ENCODE measurements around the gene MAGEL2.

Gene MAGEL2

GRCh38 chr15:23686466-23687142, 38.9 kb upstream of the MAGEL2 start:
- TF ChIP-seq ZFX (IDR thresholded peaks at IDR 0.05; ENCODE audit: borderline replicate concordance) (no peak), CTCF (IDR thresholded peaks at IDR 0.05) (no peak)
- H3K27ac ChIP-seq = no peak overlapping the region

GRCh38 chr15:23671481-23671880, 23.8 kb upstream of the MAGEL2 start:
- no peak overlapping the region for H3K27ac ChIP-seq
- no peak for TF ChIP-seq ZFX (IDR thresholded peaks at IDR 0.05; ENCODE audit: borderline replicate concordance)
- no peak for TF ChIP-seq CTCF (IDR thresholded peaks at IDR 0.05)

GRCh38 chr15:23670970-23671369, 23.3 kb upstream of the MAGEL2 start:
- TF ChIP-seq ZFX (IDR thresholded peaks at IDR 0.05; ENCODE audit: borderline replicate concordance) (no peak), CTCF (IDR thresholded peaks at IDR 0.05) (no peak)
- no peak overlapping the region for H3K27ac ChIP-seq

DNA sequence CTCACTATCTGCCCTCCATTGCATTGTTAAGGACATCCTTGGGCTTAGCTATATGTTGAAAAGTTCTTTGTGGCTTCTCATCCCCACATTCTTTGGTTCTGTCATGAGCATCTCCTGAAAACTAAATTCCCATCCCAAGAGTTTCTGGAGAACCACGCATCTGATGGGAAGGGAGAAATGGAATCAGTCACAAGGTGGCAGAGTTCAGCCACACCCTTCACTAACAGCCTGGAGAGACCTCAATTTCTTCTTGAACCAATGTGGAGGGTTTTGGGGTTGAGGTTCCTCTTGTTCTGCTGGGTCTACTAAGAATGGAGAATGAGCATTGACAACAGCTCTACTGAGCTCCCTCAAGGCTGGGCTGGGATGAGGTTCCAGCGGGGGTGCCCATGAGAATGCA, 15.6 kb upstream of the MAGEL2 start:
- no peak overlapping the region for H3K27ac ChIP-seq
- TF ChIP-seq ZFX (IDR thresholded peaks at IDR 0.05; ENCODE audit: borderline replicate concordance) (no peak), CTCF (IDR thresholded peaks at IDR 0.05) (no peak; the same call in 1 of the 2 replicates)

DNA sequence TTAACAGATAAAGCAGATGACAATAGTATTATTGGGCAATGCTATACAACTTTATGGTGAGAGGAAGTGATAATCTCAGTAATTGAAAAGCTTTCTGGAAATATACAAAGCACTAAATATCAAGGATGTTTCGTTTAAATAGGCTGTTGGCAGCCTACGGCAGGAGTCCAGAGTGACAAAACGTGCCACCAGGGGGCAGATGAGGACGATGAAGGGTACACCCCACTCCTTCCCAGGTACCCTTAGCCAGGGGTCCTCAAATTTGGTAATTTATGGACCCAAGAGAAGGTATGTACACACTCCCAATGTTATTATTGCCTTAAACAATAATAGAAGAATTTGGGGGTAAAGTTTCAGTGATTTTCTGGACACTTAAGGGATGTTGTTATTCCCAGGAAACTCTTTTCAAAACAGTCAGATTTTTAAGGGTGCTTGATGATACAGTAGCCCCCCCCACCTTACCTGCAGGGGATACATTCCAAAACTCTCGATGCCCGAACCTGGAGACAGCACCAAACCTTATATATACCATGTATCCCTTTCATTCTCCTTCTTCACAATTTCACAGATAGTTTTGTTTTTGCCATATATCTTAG, 1.4 kb upstream of the MAGEL2 start:
- peak; percentile 79 for TF ChIP-seq CTCF (IDR thresholded peaks at IDR 0.05)
- no peak for TF ChIP-seq ZFX (IDR thresholded peaks at IDR 0.05; ENCODE audit: borderline replicate concordance)

DNA sequence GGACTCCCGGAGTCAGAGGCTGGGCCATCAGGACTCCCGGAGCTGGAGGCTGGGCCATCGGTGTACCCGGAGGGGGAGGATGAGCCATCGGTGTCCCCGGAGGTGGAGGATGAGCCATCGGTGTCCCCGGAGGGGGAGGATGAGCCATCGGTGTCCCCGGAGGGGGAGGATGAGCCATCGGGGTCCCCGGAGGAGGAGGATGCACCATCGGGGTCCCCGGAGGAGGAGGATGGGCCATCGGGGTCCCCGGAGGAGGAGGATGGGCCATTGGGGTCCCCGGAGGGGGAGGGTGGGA, 719 bp downstream of the MAGEL2 start:
- H3K27ac ChIP-seq = no peak overlapping the region
- no peak for TF ChIP-seq CTCF (IDR thresholded peaks at IDR 0.05)
- no peak for TF ChIP-seq ZFX (IDR thresholded peaks at IDR 0.05; ENCODE audit: borderline replicate concordance)

More for the DNA sequence above, 1.4 kb upstream of the MAGEL2 start:
- H3K27ac ChIP-seq = no peak overlapping the region

DNA sequence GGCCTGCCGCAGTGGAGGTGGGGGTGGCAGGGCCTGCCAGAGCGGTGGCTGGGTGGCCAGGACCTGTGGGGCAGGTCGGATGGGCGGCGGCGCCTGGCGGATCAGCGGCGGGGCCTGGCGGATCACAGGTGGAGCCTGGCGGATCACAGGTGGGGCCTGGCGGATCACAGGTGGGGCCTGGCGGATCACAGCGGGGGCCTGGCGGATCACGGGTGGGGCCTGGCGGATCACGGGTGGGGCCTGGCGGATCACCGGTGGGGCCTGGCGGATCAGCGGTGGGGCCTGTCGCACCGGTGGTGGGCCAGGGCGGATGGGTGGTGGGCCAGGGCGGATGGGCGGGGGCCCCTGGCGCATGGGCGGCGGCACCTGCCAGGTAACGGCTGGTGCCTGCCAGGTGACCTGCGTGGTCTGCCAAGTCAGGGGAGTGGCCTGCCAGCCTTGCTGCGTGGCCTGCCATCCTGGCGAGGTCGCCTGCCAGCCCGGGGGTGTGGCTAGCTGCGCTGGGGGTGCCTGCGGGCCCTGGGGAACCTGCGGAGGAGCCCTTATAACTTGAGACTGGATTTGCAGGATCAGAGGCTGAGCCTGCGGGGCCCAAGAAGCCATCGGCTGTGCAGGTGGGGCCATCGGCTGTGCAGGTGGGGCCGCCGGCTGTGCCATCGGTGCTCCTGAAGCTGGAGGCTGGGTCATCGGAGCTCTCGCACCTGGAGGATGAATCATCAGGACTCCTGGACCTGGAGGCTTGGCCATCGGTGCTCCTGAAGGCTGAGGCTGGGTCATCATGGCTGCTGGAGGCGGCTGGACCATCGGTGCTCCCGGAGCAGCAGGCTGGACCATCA, 1.3 kb downstream of the MAGEL2 start:
- H3K27ac ChIP-seq = no peak overlapping the region
- TF ChIP-seq ZFX (IDR thresholded peaks at IDR 0.05; ENCODE audit: borderline replicate concordance) (no peak), CTCF (IDR thresholded peaks at IDR 0.05) (no peak)
